Measurements from ENCODE around the gene RGS17.

DNA sequence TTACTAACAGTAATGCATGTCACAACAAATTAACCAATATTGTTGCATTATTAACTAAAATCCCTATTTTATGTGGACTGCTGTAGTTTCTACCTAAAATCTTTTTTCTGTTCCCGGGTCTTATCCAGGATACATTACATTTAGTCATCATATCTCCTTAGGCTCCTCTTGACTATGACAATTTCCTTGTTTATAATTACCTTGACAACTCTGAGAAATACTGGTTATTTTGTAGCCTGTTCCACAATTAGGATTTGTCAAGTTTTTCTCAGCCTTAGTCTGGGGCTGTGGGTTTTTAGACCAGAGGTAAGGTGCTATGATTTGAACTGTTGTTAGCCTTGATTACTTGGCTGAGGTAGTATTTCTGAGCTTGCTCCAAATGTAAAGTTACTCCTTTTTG is 152.0 kb downstream of the RGS17 start:
- no peak for TF ChIP-seq EP300 (IDR thresholded peaks at IDR 0.05; ENCODE audit: low read depth)
- TF ChIP-seq, protein P1, sequence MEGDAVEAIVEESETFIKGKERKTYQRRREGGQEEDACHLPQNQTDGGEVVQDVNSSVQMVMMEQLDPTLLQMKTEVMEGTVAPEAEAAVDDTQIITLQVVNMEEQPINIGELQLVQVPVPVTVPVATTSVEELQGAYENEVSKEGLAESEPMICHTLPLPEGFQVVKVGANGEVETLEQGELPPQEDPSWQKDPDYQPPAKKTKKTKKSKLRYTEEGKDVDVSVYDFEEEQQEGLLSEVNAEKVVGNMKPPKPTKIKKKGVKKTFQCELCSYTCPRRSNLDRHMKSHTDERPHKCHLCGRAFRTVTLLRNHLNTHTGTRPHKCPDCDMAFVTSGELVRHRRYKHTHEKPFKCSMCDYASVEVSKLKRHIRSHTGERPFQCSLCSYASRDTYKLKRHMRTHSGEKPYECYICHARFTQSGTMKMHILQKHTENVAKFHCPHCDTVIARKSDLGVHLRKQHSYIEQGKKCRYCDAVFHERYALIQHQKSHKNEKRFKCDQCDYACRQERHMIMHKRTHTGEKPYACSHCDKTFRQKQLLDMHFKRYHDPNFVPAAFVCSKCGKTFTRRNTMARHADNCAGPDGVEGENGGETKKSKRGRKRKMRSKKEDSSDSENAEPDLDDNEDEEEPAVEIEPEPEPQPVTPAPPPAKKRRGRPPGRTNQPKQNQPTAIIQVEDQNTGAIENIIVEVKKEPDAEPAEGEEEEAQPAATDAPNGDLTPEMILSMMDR (IDR thresholded peaks at IDR 0.05), result no peak

Measured in transverse colon (tissue), 3 donors.